ENCODE results near the gene NAMPT.

The NAMPT gene

GRCh38 chr7:106276513-106276912 is 8.3 kb downstream of the NAMPT start:
- DNase-seq (ENCODE audit: low read depth in 2 of 3, low spot score in 2 of 3), result no peak

- no peak for DNase-seq (ENCODE audit: low read depth in 2 of 3, low spot score in 2 of 3)
These were observed 11.6 kb downstream of the NAMPT start for GRCh38 chr7:106273009-106273668.

GRCh38 chr7:106270122-106270977 is 14.4 kb downstream of the NAMPT start:
- DNase-seq (ENCODE audit: low read depth in 2 of 3, low spot score in 2 of 3), result no peak

GRCh38 chr7:106269254-106269961 is 15.4 kb downstream of the NAMPT start:
- DNase-seq (ENCODE audit: low read depth in 2 of 3, low spot score in 2 of 3), result no peak

- no peak for DNase-seq (ENCODE audit: low read depth in 2 of 3, low spot score in 2 of 3)
These were observed 19.6 kb downstream of the NAMPT start for GRCh38 chr7:106265133-106265532.

GRCh38 chr7:106262221-106262881 is 22.4 kb downstream of the NAMPT start:
- no peak for DNase-seq (ENCODE audit: low read depth in 2 of 3, low spot score in 2 of 3)

GRCh38 chr7:106260136-106260561 is 24.6 kb downstream of the NAMPT start:
- no peak for DNase-seq (ENCODE audit: low read depth in 2 of 3, low spot score in 2 of 3)

GRCh38 chr7:106258789-106259188 is 26.0 kb downstream of the NAMPT start:
- no peak for DNase-seq (ENCODE audit: low read depth in 2 of 3, low spot score in 2 of 3)

GRCh38 chr7:106257752-106258151 is 27.0 kb downstream of the NAMPT start:
- no peak for DNase-seq (ENCODE audit: low read depth in 2 of 3, low spot score in 2 of 3)

- DNase-seq (ENCODE audit: low read depth in 2 of 3, low spot score in 2 of 3), result no peak
These were observed 28.6 kb downstream of the NAMPT start for GRCh38 chr7:106256144-106256543.

GRCh38 chr7:106255246-106255645 is 29.5 kb downstream of the NAMPT start:
- no peak for DNase-seq (ENCODE audit: low read depth in 2 of 3, low spot score in 2 of 3)

GRCh38 chr7:106254525-106255116 is 30.2 kb downstream of the NAMPT start:
- DNase-seq (ENCODE audit: low read depth in 2 of 3, low spot score in 2 of 3), result no peak

- no peak for DNase-seq (ENCODE audit: low read depth in 2 of 3, low spot score in 2 of 3)
These were observed 32.2 kb downstream of the NAMPT start for GRCh38 chr7:106252568-106252967.

GRCh38 chr7:106249488-106249887 is 35.3 kb downstream of the NAMPT start:
- DNase-seq (ENCODE audit: low read depth in 2 of 3, low spot score in 2 of 3), result no peak

GRCh38 chr7:106248600-106248999 is 36.2 kb downstream of the NAMPT start:
- no peak for DNase-seq (ENCODE audit: low read depth in 2 of 3, low spot score in 2 of 3)

GRCh38 chr7:106247841-106248240 is 36.9 kb downstream of the NAMPT start:
- no peak for DNase-seq (ENCODE audit: low read depth in 2 of 3, low spot score in 2 of 3)

GRCh38 chr7:106246902-106247711 is 37.7 kb downstream of the NAMPT start:
- no peak for DNase-seq (ENCODE audit: low read depth in 2 of 3, low spot score in 2 of 3)

- DNase-seq (ENCODE audit: low read depth in 2 of 3, low spot score in 2 of 3), result no peak
These were observed 40.9 kb downstream of the NAMPT start for GRCh38 chr7:106243893-106244292.

GRCh38 chr7:106239406-106239805 is 45.4 kb downstream of the NAMPT start:
- DNase-seq (ENCODE audit: low read depth in 2 of 3, low spot score in 2 of 3), result no peak

- no peak for DNase-seq (ENCODE audit: low read depth in 2 of 3, low spot score in 2 of 3)
These were observed 46.0 kb downstream of the NAMPT start for GRCh38 chr7:106238830-106239229.
